ENCODE data around the gene MTHFSD.
"Not testable (repeated sequence)": the region's sequence is repeated elsewhere in the genome, so short reads cannot be mapped to it uniquely, and the experiment has no call there.

MTHFSD gene

GRCh38 chr16:86590501-86591144 is 35.6 kb upstream of the MTHFSD start:
- H3K9me3 Mint-ChIP-seq, result peaks cover 3% of the 10 kb centered on the region
- H3K36me3 Mint-ChIP-seq, result no peaks in the 10 kb centered on the region
- ATAC-seq (ENCODE audit: low read depth), result no peak
- peaks cover 13% of the 10 kb centered on the region for H3K27me3 Mint-ChIP-seq
- no peak overlapping the region for H3K4me3 Mint-ChIP-seq
- H3K27ac Mint-ChIP-seq, result no peak overlapping the region
- H3K4me1 Mint-ChIP-seq, result no peaks in the 10 kb centered on the region
- DNase-seq (ENCODE audit: low spot score in 2 of 2), result no peak

GRCh38 chr16:86587955-86588354 is 32.9 kb upstream of the MTHFSD start:
- H3K36me3 Mint-ChIP-seq; H3K4me1 Mint-ChIP-seq; DNase-seq (ENCODE audit: low spot score in 2 of 2); H3K9me3 Mint-ChIP-seq; ATAC-seq (ENCODE audit: low read depth); H3K4me3 Mint-ChIP-seq; H3K27ac Mint-ChIP-seq: not testable (repeated sequence)
- H3K27me3 Mint-ChIP-seq, result peaks cover 12% of the 10 kb centered on the region

DNA sequence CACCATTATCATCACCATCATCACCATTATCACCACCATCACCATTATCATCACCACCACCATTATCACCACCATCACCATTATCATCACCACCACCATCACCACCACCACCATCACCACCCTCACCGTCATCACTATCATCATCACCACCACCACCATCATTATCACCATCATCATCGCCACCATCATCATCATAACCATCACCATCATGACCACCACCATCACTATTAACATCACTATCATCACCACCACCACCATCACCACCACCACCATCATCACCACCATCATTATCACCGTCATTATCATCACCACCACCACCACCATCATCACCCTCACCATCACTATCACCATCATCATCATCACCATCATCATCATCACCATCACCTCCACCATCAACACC is 32.5 kb upstream of the MTHFSD start:
- Mint-ChIP-seq H3K27ac (no peak overlapping the region), H3K9me3 (peaks cover 3% of the 10 kb centered on the region), H3K36me3 (no peaks in the 10 kb centered on the region), H3K4me3 (no peak overlapping the region), H3K27me3 (peaks cover 11% of the 10 kb centered on the region), H3K4me1 (no peaks in the 10 kb centered on the region)
- ATAC-seq (ENCODE audit: low read depth) (no peak), DNase-seq (ENCODE audit: low spot score in 2 of 2) (no peak)

DNA sequence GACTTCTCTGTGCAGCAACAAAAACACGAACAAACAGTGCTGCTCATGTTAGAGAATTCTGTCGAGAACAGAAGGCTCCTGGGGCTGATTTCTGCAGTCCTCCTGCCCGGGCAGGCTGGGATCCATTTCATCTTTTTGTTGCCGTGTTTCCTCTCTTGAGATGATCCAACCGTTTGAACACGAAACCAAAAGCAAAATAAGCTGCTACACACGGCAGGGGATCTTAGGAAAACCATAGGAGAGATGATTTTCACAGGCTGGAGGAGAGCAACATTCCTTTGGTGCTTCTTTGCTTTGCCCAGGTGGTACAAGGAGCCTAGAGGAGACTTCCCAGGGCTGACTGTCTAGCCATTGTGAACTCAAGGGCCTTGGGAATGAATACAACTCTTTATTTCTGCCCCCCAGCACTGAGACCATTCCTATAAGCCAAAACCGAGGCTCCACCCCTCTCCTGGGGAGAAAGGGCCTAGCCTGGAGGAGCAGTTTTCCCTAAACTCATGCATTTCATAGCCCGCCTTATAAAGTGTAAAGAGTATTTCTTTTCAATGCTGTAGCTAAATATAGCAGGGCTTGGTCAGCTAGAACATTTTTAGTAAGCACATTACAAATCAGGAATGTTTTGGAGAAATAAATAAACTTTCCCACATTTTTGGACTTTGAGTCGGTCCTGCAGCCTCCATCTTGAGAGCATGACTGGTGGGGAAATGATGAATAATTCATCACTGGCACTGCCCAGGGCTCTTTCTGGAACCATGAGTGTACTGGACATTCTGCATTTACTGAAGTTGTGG is 31.0 kb upstream of the MTHFSD start:
- H3K27me3 Mint-ChIP-seq, result peaks cover 10% of the 10 kb centered on the region
- H3K27ac Mint-ChIP-seq, result no peak overlapping the region
- H3K4me1 Mint-ChIP-seq, result no peaks in the 10 kb centered on the region
- ATAC-seq (ENCODE audit: low read depth) (no peak), DNase-seq (ENCODE audit: low spot score in 2 of 2) (no peak)
- H3K4me3 Mint-ChIP-seq, result no peak overlapping the region
- H3K9me3 Mint-ChIP-seq, result no peaks in the 10 kb centered on the region
- H3K36me3 Mint-ChIP-seq, result no peaks in the 10 kb centered on the region

GRCh38 chr16:86584726-86585721 is 30.0 kb upstream of the MTHFSD start:
- H3K27me3 Mint-ChIP-seq, result peaks cover 11% of the 10 kb centered on the region
- H3K27ac Mint-ChIP-seq, result no peak overlapping the region
- ATAC-seq (ENCODE audit: low read depth), result no peak
- H3K4me3 Mint-ChIP-seq, result no peak overlapping the region
- no peaks in the 10 kb centered on the region for H3K36me3 Mint-ChIP-seq
- no peaks in the 10 kb centered on the region for H3K9me3 Mint-ChIP-seq
- no peak for DNase-seq (ENCODE audit: low spot score in 2 of 2)
- H3K4me1 Mint-ChIP-seq, result no peaks in the 10 kb centered on the region

DNA sequence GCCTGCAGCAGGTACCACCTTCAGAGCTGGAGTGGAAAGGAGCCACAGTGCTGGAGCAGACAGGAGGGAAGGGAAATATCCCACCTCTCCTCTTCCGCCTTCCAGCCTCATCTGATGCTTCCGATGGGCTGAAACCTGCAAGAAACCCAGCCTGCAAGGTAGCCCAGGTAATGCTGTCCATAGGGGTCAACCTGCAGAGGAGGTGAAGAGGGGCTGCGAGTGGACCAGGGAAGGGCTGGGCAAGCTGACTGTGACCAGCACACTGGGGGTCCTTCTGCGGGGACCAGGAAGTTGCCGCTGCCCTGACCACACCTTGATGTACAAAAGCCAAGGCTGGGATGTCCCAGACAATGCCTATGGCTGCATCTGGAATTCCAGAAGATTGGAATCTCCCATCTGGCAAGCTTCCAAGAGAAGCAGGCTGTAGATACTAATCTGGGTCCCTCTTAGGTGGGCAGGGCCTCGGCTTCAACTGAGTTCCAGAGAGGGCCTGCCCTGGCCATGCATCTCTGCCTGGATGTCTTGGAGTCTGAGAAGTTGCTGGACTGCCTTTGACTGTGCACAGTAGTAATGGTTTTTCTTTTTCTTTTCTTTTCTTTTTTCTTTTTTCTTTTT is 29.1 kb upstream of the MTHFSD start:
- H3K27me3 Mint-ChIP-seq, result peaks cover 15% of the 10 kb centered on the region
- no peaks in the 10 kb centered on the region for H3K4me1 Mint-ChIP-seq
- H3K27ac Mint-ChIP-seq, result no peak overlapping the region
- ATAC-seq (ENCODE audit: low read depth) (no peak), DNase-seq (ENCODE audit: low spot score in 2 of 2) (no peak)
- H3K36me3 Mint-ChIP-seq, result no peaks in the 10 kb centered on the region
- H3K4me3 Mint-ChIP-seq, result no peak overlapping the region
- no peaks in the 10 kb centered on the region for H3K9me3 Mint-ChIP-seq

GRCh38 chr16:86581458-86581857 is 26.4 kb upstream of the MTHFSD start:
- Mint-ChIP-seq H3K36me3 (no peaks in the 10 kb centered on the region), H3K27me3 (peaks cover 25% of the 10 kb centered on the region), H3K27ac (no peak overlapping the region), H3K9me3 (no peaks in the 10 kb centered on the region), H3K4me3 (no peak overlapping the region), H3K4me1 (no peaks in the 10 kb centered on the region)
- ATAC-seq (ENCODE audit: low read depth), result no peak
- DNase-seq (ENCODE audit: low spot score in 2 of 2), result no peak

DNA sequence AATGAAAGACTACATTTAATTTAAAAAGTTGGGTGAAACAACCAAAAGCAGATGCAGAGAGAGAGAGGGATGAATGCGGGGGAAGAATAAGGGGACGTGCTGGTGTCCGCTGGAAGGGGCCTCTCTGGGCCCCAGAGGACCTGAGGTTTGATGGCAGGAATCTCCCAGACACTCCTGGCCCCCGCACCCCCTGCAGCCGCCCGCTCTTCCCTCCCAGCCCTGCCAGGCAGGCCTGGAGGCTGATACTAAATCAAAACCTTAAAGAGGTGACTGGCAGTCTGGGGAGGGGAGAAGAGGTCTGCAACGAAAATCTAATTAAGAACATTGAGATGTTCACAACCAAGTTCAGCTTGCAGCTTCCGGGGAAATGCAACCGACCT is 25.7 kb upstream of the MTHFSD start:
- peaks cover 25% of the 10 kb centered on the region for H3K27me3 Mint-ChIP-seq
- ATAC-seq (ENCODE audit: low read depth), result no peak
- H3K4me1 Mint-ChIP-seq, result peaks cover 3% of the 10 kb centered on the region
- DNase-seq (ENCODE audit: low spot score in 2 of 2), result no peak
- no peak overlapping the region for H3K27ac Mint-ChIP-seq
- H3K4me3 Mint-ChIP-seq, result no peak overlapping the region
- no peaks in the 10 kb centered on the region for H3K9me3 Mint-ChIP-seq
- no peaks in the 10 kb centered on the region for H3K36me3 Mint-ChIP-seq

- no peak for DNase-seq (ENCODE audit: low spot score in 2 of 2)
- peaks cover 24% of the 10 kb centered on the region for H3K27me3 Mint-ChIP-seq
- H3K4me3 Mint-ChIP-seq, result no peak overlapping the region
- no peaks in the 10 kb centered on the region for H3K9me3 Mint-ChIP-seq
- no peaks in the 10 kb centered on the region for H3K36me3 Mint-ChIP-seq
- H3K4me1 Mint-ChIP-seq, result peaks cover 3% of the 10 kb centered on the region
- H3K27ac Mint-ChIP-seq, result no peak overlapping the region
- ATAC-seq (ENCODE audit: low read depth), result no peak
Observed at GRCh38 chr16:86580063-86580790, 25.2 kb upstream of the MTHFSD start.

GRCh38 chr16:86579268-86580062 is 24.4 kb upstream of the MTHFSD start:
- Mint-ChIP-seq H3K4me1 (peaks cover 3% of the 10 kb centered on the region), H3K36me3 (no peaks in the 10 kb centered on the region), H3K27me3 (peaks cover 28% of the 10 kb centered on the region), H3K9me3 (no peaks in the 10 kb centered on the region), H3K27ac (no peak overlapping the region), H3K4me3 (no peak overlapping the region)
- ATAC-seq (ENCODE audit: low read depth) (no peak), DNase-seq (ENCODE audit: low spot score in 2 of 2) (no peak)

DNA sequence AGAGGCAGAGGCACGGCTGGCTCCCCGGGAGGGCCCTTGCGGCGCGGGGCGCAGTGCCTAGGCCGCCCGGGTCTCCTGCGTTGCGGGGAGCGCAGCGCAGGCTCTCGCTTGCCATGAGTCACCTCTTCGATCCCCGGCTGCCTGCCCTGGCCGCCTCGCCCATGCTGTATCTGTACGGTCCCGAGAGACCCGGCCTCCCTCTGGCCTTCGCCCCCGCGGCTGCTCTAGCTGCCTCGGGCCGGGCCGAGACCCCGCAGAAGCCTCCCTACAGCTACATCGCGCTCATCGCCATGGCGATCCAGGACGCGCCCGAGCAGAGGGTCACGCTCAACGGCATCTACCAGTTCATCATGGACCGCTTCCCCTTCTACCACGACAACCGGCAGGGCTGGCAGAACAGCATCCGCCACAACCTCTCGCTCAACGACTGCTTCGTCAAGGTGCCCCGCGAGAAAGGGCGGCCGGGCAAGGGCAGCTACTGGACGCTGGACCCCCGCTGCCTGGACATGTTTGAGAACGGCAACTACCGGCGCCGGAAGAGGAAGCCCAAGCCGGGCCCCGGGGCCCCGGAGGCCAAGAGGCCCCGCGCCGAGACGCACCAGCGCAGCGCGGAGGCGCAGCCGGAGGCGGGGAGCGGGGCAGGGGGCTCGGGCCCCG is 23.7 kb upstream of the MTHFSD start:
- ATAC-seq (ENCODE audit: low read depth), result no peak
- no peak overlapping the region for H3K4me3 Mint-ChIP-seq

GRCh38 chr16:86578061-86578599 is 23.1 kb upstream of the MTHFSD start, which contains the start of gene FOXL1:
TSS of gene FOXL1 (plus strand) at chr16:86578549. CDS start at chr16:86578724, 175 bp downstream.
- no peak within 1 kb of the TSS for H3K4me3 Mint-ChIP-seq

More for the DNA sequence above, 23.7 kb upstream of the MTHFSD start:
- peaks cover 32% of the 10 kb centered on the region for H3K27me3 Mint-ChIP-seq
- DNase-seq (ENCODE audit: low spot score in 2 of 2), result no peak
- peaks cover 3% of the 10 kb centered on the region for H3K4me1 Mint-ChIP-seq
- no peaks in the 10 kb centered on the region for H3K36me3 Mint-ChIP-seq
- no peaks in the 10 kb centered on the region for H3K9me3 Mint-ChIP-seq
- H3K27ac Mint-ChIP-seq, result no peak overlapping the region

More at GRCh38 chr16:86578061-86578599, 23.1 kb upstream of the MTHFSD start, which contains the start of gene FOXL1:
- H3K27me3 Mint-ChIP-seq, result peaks cover 31% of the 10 kb centered on the region
- DNase-seq (ENCODE audit: low spot score in 2 of 2), result no peak
- H3K27ac Mint-ChIP-seq, result no peak within 1 kb of the TSS
- H3K9me3 Mint-ChIP-seq, result no peaks in the 10 kb centered on the region
- peaks cover 3% of the 10 kb centered on the region for H3K4me1 Mint-ChIP-seq
- no peaks in the 10 kb centered on the region for H3K36me3 Mint-ChIP-seq
- ATAC-seq (ENCODE audit: low read depth), result no peak

Measured in memory B cell (primary cell).